Suprapubic skin (tissue), 4 donors: ENCODE data around the gene DNAH10.

Experiments used
- EP300 ChIP-seq: sonication (generic); formaldehyde crosslinking; IDR thresholded peaks from one replicate; pipeline ENCODE4 v1.6.1; 2017; ENCODE audit warnings: antibody characterized with exemption
- POLR2A ChIP-seq, 2 donors: fragments of 450-650 bp; IDR thresholded peaks; one replicate each; pipeline ENCODE4 v1.6.1; 2017; ENCODE audit warnings: antibody characterized with exemption in 2 of 2, mild to moderate bottlenecking in 2 of 2, moderate library complexity in 2 of 2
- POLR2AphosphoS5 ChIP-seq, 3 donors: sonication (generic); formaldehyde crosslinking; IDR thresholded peaks; one replicate each; pipeline ENCODE4 v1.6.1; 2017; ENCODE audit warnings: antibody characterized with exemption in 3 of 3
- TF ChIP-seq, protein P1 (sequence below), 2 donors: fragments of 200-600 bp in 1 of 2; fragments of 450-650 bp in 1 of 2; sonication (generic) in 1 of 2; IDR thresholded peaks; one replicate each; pipeline ENCODE4 v1.5.1; 2016 to 2019; ENCODE audit warnings: antibody characterized with exemption in 2 of 2, mild to moderate bottlenecking in 1 of 2, moderate library complexity in 1 of 2

DNA sequence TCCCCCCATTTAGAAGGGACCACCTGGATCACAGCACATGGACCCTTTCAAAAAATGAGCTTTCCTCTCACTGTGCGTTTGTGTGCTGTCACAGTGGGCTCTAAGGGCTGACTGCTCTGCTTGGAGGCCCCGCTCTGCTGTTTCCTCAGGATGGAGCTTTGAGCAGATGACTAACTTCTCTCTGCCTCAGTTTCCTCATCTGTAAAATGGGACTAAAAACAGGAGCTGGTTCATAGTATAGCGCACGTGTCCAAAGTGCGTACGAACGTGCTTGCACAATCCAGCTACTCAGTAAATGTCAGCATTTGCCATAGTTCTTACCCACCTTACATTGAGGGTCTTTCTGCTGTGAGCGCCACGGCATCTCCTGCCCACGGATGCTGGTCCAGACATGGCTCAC is 12.7 kb upstream of the DNAH10 start:
- no peak for TF ChIP-seq POLR2A (IDR thresholded peaks at IDR 0.05)
- TF ChIP-seq, protein P1, sequence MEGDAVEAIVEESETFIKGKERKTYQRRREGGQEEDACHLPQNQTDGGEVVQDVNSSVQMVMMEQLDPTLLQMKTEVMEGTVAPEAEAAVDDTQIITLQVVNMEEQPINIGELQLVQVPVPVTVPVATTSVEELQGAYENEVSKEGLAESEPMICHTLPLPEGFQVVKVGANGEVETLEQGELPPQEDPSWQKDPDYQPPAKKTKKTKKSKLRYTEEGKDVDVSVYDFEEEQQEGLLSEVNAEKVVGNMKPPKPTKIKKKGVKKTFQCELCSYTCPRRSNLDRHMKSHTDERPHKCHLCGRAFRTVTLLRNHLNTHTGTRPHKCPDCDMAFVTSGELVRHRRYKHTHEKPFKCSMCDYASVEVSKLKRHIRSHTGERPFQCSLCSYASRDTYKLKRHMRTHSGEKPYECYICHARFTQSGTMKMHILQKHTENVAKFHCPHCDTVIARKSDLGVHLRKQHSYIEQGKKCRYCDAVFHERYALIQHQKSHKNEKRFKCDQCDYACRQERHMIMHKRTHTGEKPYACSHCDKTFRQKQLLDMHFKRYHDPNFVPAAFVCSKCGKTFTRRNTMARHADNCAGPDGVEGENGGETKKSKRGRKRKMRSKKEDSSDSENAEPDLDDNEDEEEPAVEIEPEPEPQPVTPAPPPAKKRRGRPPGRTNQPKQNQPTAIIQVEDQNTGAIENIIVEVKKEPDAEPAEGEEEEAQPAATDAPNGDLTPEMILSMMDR (IDR thresholded peaks at IDR 0.05), result no peak
- no peak for TF ChIP-seq EP300
- TF ChIP-seq POLR2AphosphoS5 (IDR thresholded peaks at IDR 0.05), result no peak
